H9 (cell line): Measurements from ENCODE around the gene MAP6. TPM values are rescaled to one million over a fixed set of nuclear protein-coding genes. Genes with fewer than 3 reads are reported as not detected.
A peak's percentile ranks its signal among the peaks of the same experiment; 100 is the strongest.

Experiments used
- DNase-seq: peaks from one replicate; pipeline ENCODE4 v3.0.0-alpha.2; 2017
- H2AFZ ChIP-seq: one replicate; pipeline ENCODE4 v1.6.1; 2013; ENCODE audit warnings: mild to moderate bottlenecking, low read length, control low read depth, moderate library complexity
- H2AK5ac ChIP-seq: 2 replicates; pipeline ENCODE4 v1.6.1; 2013; ENCODE audit warnings: low read length, control low read depth, mixed read lengths; ENCODE audit not compliant: insufficient read length
- H2BK120ac ChIP-seq: one replicate; pipeline ENCODE4 v1.6.1; 2013; ENCODE audit warnings: low read depth, mild to moderate bottlenecking, low read length, control low read depth, inconsistent platforms; ENCODE audit not compliant: poor library complexity, severe bottlenecking
- H2BK12ac ChIP-seq: 2 replicates; pipeline ENCODE4 v1.6.1; 2013; ENCODE audit warnings: low read length, control low read depth, mixed read lengths, low read depth; ENCODE audit not compliant: insufficient read length
- H2BK15ac ChIP-seq: 2 replicates; pipeline ENCODE4 v1.6.1; 2013; ENCODE audit warnings: low read depth, low read length, control low read depth
- H2BK20ac ChIP-seq: one replicate; pipeline ENCODE4 v1.6.1; 2013; ENCODE audit warnings: low read depth, mild to moderate bottlenecking, low read length, control low read depth, inconsistent platforms; ENCODE audit not compliant: poor library complexity, severe bottlenecking
- H2BK5ac ChIP-seq: 2 replicates; pipeline ENCODE4 v1.6.1; 2013; ENCODE audit warnings: low read length, control low read depth, mixed read lengths; ENCODE audit not compliant: insufficient read length
- H3K14ac ChIP-seq: 2 replicates; pipeline ENCODE4 v1.6.1; 2013; ENCODE audit warnings: low read length, control low read depth; ENCODE audit not compliant: insufficient read depth
- H3K18ac ChIP-seq: 2 replicates; pipeline ENCODE4 v1.6.1; 2013; ENCODE audit warnings: low read depth, mild to moderate bottlenecking, mixed read lengths, low read length, control low read depth; ENCODE audit not compliant: insufficient read length
- H3K23ac ChIP-seq: 2 replicates; pipeline ENCODE4 v1.6.1; 2013; ENCODE audit warnings: low read length, control low read depth, mixed read lengths, low read depth; ENCODE audit not compliant: insufficient read length
- H3K23me2 ChIP-seq: 2 replicates; pipeline ENCODE4 v1.6.1; 2013; ENCODE audit warnings: low read depth, mild to moderate bottlenecking, mixed read lengths, low read length, control low read depth; ENCODE audit not compliant: insufficient read length, poor library complexity, severe bottlenecking
- H3K27ac ChIP-seq: 2 replicates; pipeline ENCODE4 v1.5.1; 2013; ENCODE audit warnings: low read length, control low read depth, mixed read lengths, low read depth; ENCODE audit not compliant: insufficient read length
- H3K27me3 ChIP-seq: 2 replicates; pipeline ENCODE4 v1.6.1; 2013; ENCODE audit warnings: low read length, control low read depth, inconsistent platforms; ENCODE audit not compliant: insufficient read depth
- H3K4ac ChIP-seq: 2 replicates; pipeline ENCODE4 v1.6.1; 2013; ENCODE audit warnings: low read depth, mild to moderate bottlenecking, control low read depth, inconsistent platforms, low read length, moderate library complexity
- H3K4me1 ChIP-seq: 2 replicates; pipeline ENCODE4 v1.6.1; 2013; ENCODE audit warnings: low read length, control low read depth, inconsistent platforms; ENCODE audit not compliant: insufficient read depth
- H3K4me2 ChIP-seq: 2 replicates; pipeline ENCODE4 v1.6.1; 2013; ENCODE audit warnings: low read length, control low read depth, mixed read lengths; ENCODE audit not compliant: insufficient read length, insufficient read depth
- H3K56ac ChIP-seq: 2 replicates; pipeline ENCODE4 v1.6.1; 2013; ENCODE audit warnings: low read depth, mild to moderate bottlenecking, mixed read lengths, low read length, control low read depth; ENCODE audit not compliant: insufficient read length
- H3K79me1 ChIP-seq: 2 replicates; pipeline ENCODE4 v1.6.1; 2013; ENCODE audit warnings: low read depth, mild to moderate bottlenecking, moderate library complexity, low read length, control low read depth, inconsistent platforms; ENCODE audit not compliant: insufficient read depth, poor library complexity, severe bottlenecking
- H3K79me2 ChIP-seq: 2 replicates; pipeline ENCODE4 v1.6.1; 2013; ENCODE audit warnings: low read length, control low read depth, inconsistent platforms; ENCODE audit not compliant: insufficient read depth
- H3K9ac ChIP-seq: 2 replicates; pipeline ENCODE4 v1.6.1; 2013; ENCODE audit warnings: low read length, control low read depth, mixed read lengths; ENCODE audit not compliant: insufficient read length; ENCODE audit errors: extremely low read depth
- H3K9me3 ChIP-seq: one replicate; pipeline ENCODE4 v1.6.1; 2013; ENCODE audit warnings: low read depth, low read length, inconsistent platforms; ENCODE audit not compliant: control insufficient read depth
- H3T11ph ChIP-seq: one replicate; pipeline ENCODE4 v1.6.1; 2013; ENCODE audit warnings: mild to moderate bottlenecking, low read length, control low read depth, inconsistent platforms
- H4K20me1 ChIP-seq: one replicate; pipeline ENCODE4 v1.6.1; 2013; ENCODE audit not compliant: control insufficient read depth, insufficient read length, insufficient read depth
- H4K5ac ChIP-seq: 2 replicates; pipeline ENCODE4 v1.6.1; 2013; ENCODE audit warnings: low read depth, mild to moderate bottlenecking, mixed read lengths, low read length, control low read depth; ENCODE audit not compliant: insufficient read length
- H4K8ac ChIP-seq: replicated peaks from 2 replicates; pipeline ENCODE4 v1.6.1; 2013; ENCODE audit warnings: low read length, control low read depth, mixed read lengths, low read depth; ENCODE audit not compliant: insufficient read length
- H4K91ac ChIP-seq: 2 replicates; pipeline ENCODE4 v1.6.1; 2013; ENCODE audit warnings: low read depth, mild to moderate bottlenecking, moderate library complexity, mixed read lengths, low read length, control low read depth; ENCODE audit not compliant: insufficient read length
- H3K27ac Mint-ChIP-seq, 3 experiments: 2 replicates in 2 of 3; 3 replicates in 1 of 3; pipeline ENCODE4 v1.8.0; 2020 to 2021; ENCODE audit warnings: mixed read lengths in 3 of 3, mild to moderate bottlenecking in 1 of 3, moderate library complexity in 1 of 3
- H3K27me3 Mint-ChIP-seq: 2 replicates; pipeline ENCODE4 v1.8.0; 2021; ENCODE audit warnings: low read depth, mild to moderate bottlenecking, moderate library complexity, mixed read lengths
- H3K36me3 Mint-ChIP-seq, 3 experiments: 2 replicates in 2 of 3; 3 replicates in 1 of 3; pipeline ENCODE4 v1.8.0; 2020 to 2021; ENCODE audit warnings: low read depth in 3 of 3, mixed read lengths in 3 of 3; ENCODE audit not compliant: insufficient read depth in 1 of 3
- H3K4me1 Mint-ChIP-seq, 2 experiments: 2 replicates each; pipeline ENCODE4 v1.8.0; 2020; ENCODE audit warnings: mixed read lengths in 2 of 2
- H3K4me3 Mint-ChIP-seq, 2 experiments: 2 replicates in 1 of 2; 3 replicates in 1 of 2; pipeline ENCODE4 v1.8.0; 2020 to 2021; ENCODE audit warnings: mild to moderate bottlenecking in 2 of 2, mixed read lengths in 2 of 2, moderate library complexity in 1 of 2
- H3K9me3 Mint-ChIP-seq, 2 experiments: 2 replicates in 1 of 2; 3 replicates in 1 of 2; pipeline ENCODE4 v1.8.0; 2020; ENCODE audit warnings: mild to moderate bottlenecking in 2 of 2, mixed read lengths in 2 of 2, moderate library complexity in 1 of 2
- WGBS: extraction: QIAGEN DNeasy Blood & Tissue Kit; methylation state at CpG from one replicate; pipeline ENCODE4 v1.1.7; 2013; ENCODE audit warnings: missing lambda C conversion rate, low lambda C conversion rate, mixed read lengths; ENCODE audit not compliant: insufficient read length; ENCODE audit errors: extremely low coverage; 5-methylcytosine and 5-hydroxymethylcytosine counted together
- total RNA-seq: library from RNA; stranded (reverse); gene quantifications from 2 replicates; pipeline ENCODE4 v1.2.1, GENCODE V29; 2021
- TF ChIP-seq, protein P1 (sequence below): fragments of 200-600 bp; sonication (generic); conservative IDR thresholded peaks from 3 replicates; pipeline ENCODE4 v1.8.0; 2021; ENCODE audit warnings: antibody characterized with exemption, mild to moderate bottlenecking

The MAP6 gene
- total RNA-seq, 1 experiment from 2014 or later: 0.77 TPM

DNA sequence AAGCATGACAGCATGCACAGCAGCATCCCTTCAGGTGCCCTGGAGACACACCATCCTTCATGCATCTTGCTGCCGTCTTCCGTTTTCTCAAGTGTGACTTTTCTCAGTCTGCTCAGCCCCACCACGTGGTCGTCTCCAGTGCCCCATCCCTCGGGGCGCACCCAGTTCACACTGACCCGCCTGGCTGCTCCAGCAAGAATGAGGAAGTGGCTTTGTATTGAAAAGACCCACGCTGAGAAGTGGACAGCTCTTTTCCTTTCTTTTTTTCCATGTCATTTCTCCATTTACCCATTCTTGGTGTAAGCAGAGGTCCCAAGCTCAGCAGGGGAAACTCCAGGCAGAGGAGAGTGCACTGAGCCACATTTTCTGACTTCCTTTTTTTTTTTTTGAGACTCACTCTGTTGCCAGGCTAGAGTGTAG lies 92.3 kb downstream of the MAP6 start:
- no peak overlapping the region for H3K4ac ChIP-seq
- H3K4me2 ChIP-seq: no peak overlapping the region
- no peak overlapping the region for H3K56ac ChIP-seq
- H2BK5ac ChIP-seq: no peak overlapping the region
- no peak overlapping the region for H2BK12ac ChIP-seq
- H3K9me3 ChIP-seq: no peaks in the 10 kb centered on the region
- no peaks in the 10 kb centered on the region for H3K79me1 ChIP-seq
- no peak overlapping the region for H3K14ac ChIP-seq
- no peaks in the 10 kb centered on the region for H3K4me1 ChIP-seq
- no peak overlapping the region for H3K27ac ChIP-seq
- H2BK15ac ChIP-seq: no peak overlapping the region
- Mint-ChIP-seq H3K27me3 (peaks cover 9% of the 10 kb centered on the region), H3K9me3 (no peaks in the 10 kb centered on the region), H3K36me3 (peaks cover 15 to 34% (median 27%) of the 10 kb centered on the region in 3 experiments), H3K27ac (no peak overlapping the region), H3K4me1 (peaks cover 10 to 11% of the 10 kb centered on the region in 2 experiments; a peak in 3 of 4 replicates), H3K4me3 (no peak overlapping the region)
- no peak overlapping the region for H4K91ac ChIP-seq
- H3K9ac ChIP-seq: no peak overlapping the region
- H4K8ac ChIP-seq: no peak overlapping the region
- no peak overlapping the region for H2AK5ac ChIP-seq
- no CpG with 5 or more reads among the region's 8 CpGs for WGBS
- peak; percentile 77 for DNase-seq
- no peak overlapping the region for H2BK20ac ChIP-seq
- no peaks in the 10 kb centered on the region for H4K20me1 ChIP-seq
- H3K27me3 ChIP-seq: no peaks in the 10 kb centered on the region
- no peak overlapping the region for H3T11ph ChIP-seq
- no peak overlapping the region for H3K18ac ChIP-seq
- H2AFZ ChIP-seq: no peak overlapping the region
- no peak overlapping the region for H3K23ac ChIP-seq
- no peak overlapping the region for H2BK120ac ChIP-seq
- TF ChIP-seq, protein P1, sequence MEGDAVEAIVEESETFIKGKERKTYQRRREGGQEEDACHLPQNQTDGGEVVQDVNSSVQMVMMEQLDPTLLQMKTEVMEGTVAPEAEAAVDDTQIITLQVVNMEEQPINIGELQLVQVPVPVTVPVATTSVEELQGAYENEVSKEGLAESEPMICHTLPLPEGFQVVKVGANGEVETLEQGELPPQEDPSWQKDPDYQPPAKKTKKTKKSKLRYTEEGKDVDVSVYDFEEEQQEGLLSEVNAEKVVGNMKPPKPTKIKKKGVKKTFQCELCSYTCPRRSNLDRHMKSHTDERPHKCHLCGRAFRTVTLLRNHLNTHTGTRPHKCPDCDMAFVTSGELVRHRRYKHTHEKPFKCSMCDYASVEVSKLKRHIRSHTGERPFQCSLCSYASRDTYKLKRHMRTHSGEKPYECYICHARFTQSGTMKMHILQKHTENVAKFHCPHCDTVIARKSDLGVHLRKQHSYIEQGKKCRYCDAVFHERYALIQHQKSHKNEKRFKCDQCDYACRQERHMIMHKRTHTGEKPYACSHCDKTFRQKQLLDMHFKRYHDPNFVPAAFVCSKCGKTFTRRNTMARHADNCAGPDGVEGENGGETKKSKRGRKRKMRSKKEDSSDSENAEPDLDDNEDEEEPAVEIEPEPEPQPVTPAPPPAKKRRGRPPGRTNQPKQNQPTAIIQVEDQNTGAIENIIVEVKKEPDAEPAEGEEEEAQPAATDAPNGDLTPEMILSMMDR: no peak
- H3K23me2 ChIP-seq: no peaks in the 10 kb centered on the region
- H3K79me2 ChIP-seq: no peaks in the 10 kb centered on the region
- no peak overlapping the region for H4K5ac ChIP-seq
